Inflammatory macrophage treated with lipopolysaccharide for 1 hour (primary cell): Measurements from ENCODE around the gene ANKRD31.
A peak's percentile ranks its signal among the peaks of the same experiment; 100 is the strongest.

ENCODE experiments used
- DNase-seq, 2 donors: peaks; one replicate each; pipeline ENCODE4 v3.0.0-alpha.2; 2020 to 2022

Gene ANKRD31

GRCh38 chr5:75057561-75057960 is 179.1 kb downstream of the ANKRD31 start:
- no peak for DNase-seq

- DNase-seq = no peak
Observed at GRCh38 chr5:75055727-75056144, 180.9 kb downstream of the ANKRD31 start.

GRCh38 chr5:75054134-75054930 is 182.3 kb downstream of the ANKRD31 start:
- DNase-seq = no peak

- DNase-seq = peak; percentile 81 to 95
Observed at GRCh38 chr5:75053304-75054133, 183.2 kb downstream of the ANKRD31 start.

- no peak for DNase-seq
Observed at GRCh38 chr5:75053054-75053303, 183.7 kb downstream of the ANKRD31 start.

GRCh38 chr5:75052192-75053053 is 184.3 kb downstream of the ANKRD31 start, which contains the start of gene GCNT4:
GCNT4 (minus strand) TSS chr5:75052558; CDS start chr5:75030037, 22,521 bp downstream.
- peak; percentile 85 to 93 for DNase-seq

GRCh38 chr5:75051217-75051751 is 185.4 kb downstream of the ANKRD31 start:
- DNase-seq = no peak

GRCh38 chr5:75050415-75050814 is 186.3 kb downstream of the ANKRD31 start:
- peak; percentile 7 to 21 for DNase-seq

- DNase-seq = peak; percentile 48 to 74
Observed at GRCh38 chr5:75049456-75050351, 187.0 kb downstream of the ANKRD31 start.

- no peak for DNase-seq
Observed at GRCh38 chr5:75048457-75048953, 188.2 kb downstream of the ANKRD31 start.

- DNase-seq = no peak
Observed at GRCh38 chr5:75047356-75047755, 189.3 kb downstream of the ANKRD31 start.

- DNase-seq = no peak
Observed at GRCh38 chr5:75046366-75047142, 190.1 kb downstream of the ANKRD31 start.

- DNase-seq = no peak
Observed at GRCh38 chr5:75045071-75045470, 191.6 kb downstream of the ANKRD31 start.

- DNase-seq = peak; percentile 49 to 69
Observed at GRCh38 chr5:75044406-75044805, 192.3 kb downstream of the ANKRD31 start.

- DNase-seq = no peak
Observed at GRCh38 chr5:75043633-75044264, 192.9 kb downstream of the ANKRD31 start.

GRCh38 chr5:75042522-75042921 is 194.2 kb downstream of the ANKRD31 start:
- no peak for DNase-seq

- DNase-seq = no peak
Observed at GRCh38 chr5:75040973-75041372, 195.7 kb downstream of the ANKRD31 start.

- peak; percentile 17 to 82 for DNase-seq
Observed at GRCh38 chr5:75037106-75037505, 199.6 kb downstream of the ANKRD31 start.

- DNase-seq = no peak
Observed at GRCh38 chr5:75034137-75034739, 202.4 kb downstream of the ANKRD31 start.

GRCh38 chr5:75031366-75031765 is 205.3 kb downstream of the ANKRD31 start:
- DNase-seq = no peak
